Central memory CD4-positive, alpha-beta T cell (primary cell): Measurements from ENCODE around the gene CPTP.

Source experiments
- DNase-seq: peaks from one replicate; pipeline ENCODE4 v3.0.0; 2022

Gene CPTP

DNA sequence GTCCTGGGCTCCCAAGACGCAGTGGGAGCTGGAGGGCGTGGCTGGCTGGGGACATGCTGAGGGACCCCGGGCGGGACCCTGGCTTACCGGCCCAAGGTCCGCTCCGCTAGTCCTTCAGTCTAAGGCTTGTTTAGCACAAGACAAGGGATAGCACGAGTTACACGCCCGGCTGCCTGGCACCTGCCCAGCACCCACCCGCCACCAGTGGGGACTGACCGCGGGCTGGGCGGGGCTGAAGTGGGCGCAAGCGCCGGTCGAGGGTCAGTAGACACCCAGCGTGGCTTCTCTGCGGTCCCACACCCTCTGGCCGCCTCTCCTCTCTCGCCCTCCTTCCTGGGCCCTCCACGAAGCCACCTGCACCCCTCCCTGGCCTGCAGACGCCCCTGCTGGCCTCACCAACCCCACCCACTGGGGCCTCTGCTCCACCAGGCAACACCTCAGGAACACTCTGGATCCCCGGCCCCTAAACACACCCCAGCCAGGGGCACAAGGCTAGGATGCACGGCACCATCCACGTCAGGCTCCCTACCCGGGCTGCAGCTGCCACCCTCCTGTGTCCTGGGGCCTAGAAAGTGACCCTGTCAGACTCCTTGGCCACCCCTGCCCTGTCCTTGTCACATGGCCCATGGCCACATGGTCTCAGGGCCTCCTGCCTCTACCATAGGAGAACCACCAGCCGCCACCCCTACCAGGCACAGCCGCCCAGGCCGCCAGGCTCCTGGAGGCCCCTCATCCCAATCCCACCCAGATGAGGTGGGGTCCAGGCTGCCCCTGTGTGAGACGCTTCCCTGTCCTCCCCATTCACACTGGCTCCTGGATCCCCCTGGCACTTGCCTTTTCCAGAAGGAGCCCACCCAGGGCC is 12.6 kb downstream of the CPTP start:
- no peak for DNase-seq

DNA sequence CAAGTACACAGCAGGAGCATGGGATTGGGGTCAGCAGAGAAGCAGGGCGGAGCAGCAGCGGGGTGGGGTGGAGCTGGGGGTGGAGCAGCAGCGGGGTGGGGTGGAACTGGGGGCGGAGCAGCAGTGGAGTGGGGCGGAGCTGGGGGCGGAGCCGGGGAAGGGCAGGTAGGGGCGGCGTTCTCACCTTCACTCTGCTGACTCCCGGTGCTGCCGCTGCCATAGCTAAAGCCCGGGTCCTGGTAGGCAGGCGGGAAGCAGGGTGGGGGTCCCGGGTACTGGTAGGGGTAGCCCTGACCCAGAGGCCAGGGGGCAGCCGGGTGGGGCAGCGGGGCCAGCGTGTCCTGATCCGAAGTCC is 13.2 kb downstream of the CPTP start:
- no peak for DNase-seq

- DNase-seq: no peak
Measured at GRCh38 chr1:1338278-1338677, 13.7 kb downstream of the CPTP start.

- DNase-seq: no peak
Measured at GRCh38 chr1:1340185-1340584, 15.6 kb downstream of the CPTP start.

- DNase-seq: no peak
Measured at GRCh38 chr1:1340791-1341548, 16.4 kb downstream of the CPTP start.

DNA sequence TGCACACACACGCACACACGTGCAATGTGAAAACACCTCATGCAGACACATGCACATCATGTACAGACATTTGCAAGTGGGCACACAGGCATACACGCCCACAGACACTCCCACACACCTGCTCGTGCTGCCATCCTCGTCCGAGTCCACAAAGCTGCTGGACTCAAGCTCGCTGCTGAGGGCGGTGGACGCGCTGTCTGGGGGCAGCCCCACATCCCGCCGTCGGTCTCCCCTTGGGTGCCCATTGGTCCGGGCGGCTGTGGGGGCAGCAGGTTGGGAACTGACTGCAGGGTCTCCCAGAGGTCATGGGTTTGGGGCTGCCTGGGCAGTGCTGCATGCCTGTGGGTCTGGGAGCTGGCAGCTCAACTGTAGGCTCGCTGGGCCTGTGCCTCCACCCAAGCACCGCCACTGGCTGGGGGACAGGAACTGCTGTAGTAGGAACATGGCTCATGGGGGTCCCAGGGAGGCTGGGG is 17.0 kb downstream of the CPTP start:
- no peak for DNase-seq

DNA sequence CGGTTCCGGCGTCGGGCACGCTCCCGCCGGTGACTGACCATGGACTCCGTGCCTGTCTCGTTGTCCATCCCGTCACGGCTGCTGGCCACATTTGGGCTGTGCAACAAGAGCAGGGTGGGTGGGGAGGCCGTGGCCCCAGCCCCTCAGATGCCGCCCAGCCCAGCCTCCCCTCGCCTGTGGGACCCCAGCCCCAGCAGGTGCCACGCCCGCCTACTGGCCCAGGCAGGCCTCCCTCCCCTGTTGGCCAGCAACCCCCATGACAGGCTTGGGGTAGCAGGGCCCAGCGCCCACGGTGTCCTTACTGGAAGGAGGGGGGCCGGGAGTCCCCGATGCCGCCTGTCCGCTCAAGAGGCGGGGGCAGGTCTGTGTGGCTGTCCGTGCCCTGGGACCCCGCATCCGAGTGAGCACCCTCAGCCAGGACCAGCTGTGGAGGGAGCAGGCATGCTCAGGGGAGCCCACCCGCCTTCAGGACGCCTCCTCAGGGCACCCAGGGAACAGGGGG is 17.5 kb downstream of the CPTP start:
- no peak for DNase-seq

- DNase-seq: no peak
Measured at GRCh38 chr1:1342584-1343115, 18.0 kb downstream of the CPTP start.

DNA sequence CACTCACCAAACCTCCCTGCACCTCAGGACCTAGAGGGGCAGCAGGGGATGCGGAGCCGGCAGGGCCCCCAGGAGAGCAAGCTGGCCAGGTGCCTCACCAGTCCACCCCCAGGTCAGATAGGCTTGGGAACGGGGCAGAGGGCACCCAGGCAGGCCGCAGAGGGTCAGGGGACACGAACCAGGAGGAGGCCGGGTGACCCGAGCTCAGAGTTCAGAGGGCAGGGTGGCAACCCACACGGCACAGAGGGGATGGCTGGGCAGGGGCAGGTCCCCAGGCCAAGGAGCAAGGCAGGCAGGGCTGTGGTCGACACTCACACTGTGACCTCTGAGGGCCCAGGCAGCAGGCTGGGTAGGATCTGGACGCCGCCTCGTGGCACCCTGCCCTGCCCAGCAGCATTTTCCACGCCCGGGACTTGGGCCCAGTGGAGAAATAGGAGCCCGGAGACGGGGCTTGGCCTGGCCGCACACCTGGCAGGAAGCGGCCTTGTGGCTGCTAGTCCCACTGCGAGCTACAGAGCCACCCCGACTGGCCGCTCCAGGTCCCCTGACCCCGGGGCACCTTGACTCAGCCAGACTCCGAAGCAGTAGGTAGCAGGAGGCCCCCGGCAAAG is 19.3 kb downstream of the CPTP start:
- no peak for DNase-seq

DNA sequence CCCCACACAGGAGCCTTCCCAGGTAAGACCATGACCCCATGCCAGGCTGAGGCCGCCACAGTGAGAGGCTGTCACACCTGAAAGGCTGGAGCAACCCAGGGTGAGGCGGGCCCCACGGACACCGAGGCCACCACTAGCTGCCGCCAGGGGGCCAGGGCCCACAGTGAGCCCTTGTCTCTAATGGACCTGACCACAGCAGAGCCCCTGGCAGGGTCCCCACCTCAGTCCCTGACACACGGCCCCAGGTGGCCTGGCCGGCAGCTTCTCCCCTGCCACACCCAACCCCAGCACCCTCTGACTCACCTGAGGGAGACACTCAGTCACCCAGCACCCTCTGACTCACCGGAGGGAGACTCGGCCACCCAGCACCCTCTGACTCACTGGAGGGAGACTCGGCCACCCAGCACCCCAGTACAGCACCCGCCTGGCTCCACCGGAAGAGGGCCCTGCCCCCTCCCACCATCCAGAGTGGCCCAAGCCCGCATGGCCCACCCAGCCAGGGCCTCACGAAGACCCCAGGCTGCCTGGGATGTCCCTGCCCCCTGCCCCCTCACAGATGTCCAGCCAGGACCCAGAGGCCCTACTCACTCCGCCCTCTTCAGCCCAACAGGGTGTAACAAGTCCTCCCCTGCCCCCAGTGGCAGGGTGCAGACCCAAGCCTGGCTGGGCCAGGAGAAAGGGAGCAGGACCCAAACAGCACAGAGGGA is 20.2 kb downstream of the CPTP start:
- DNase-seq: no peak

GRCh38 chr1:1345384-1345783 is 20.8 kb downstream of the CPTP start:
- no peak for DNase-seq

DNA sequence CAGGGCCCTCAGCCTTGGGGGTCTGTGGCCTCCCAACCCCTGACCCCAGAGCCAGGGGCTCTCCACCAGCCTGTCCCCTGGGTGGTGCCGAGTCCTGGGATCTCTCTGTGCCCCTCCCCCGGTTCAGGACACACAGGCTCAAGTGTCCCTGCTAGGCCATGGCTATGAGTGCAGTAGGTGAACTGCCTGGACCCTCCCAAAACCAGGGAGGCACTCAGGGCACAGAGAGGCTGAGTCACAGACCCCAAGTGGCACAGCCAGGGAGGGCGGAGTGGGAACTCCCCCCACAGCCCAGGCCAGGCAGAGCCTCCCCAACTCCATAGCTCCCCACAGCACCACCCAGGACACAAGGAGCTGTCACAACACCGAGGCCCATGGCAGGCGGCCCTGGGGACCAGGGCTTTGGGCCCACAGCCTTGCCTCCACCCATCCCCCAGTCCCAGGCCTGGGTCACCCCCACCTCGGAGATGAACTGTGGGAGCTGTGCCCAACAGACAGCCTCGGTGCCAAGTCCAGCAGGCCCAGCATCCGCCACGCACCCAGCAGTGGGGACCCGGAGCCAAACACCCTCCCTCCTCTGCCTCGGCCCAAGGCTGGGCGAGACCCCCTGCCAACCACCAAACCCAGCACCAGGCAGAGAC is 21.4 kb downstream of the CPTP start:
- no peak for DNase-seq

- DNase-seq: no peak
Measured at GRCh38 chr1:1346501-1346890, 21.9 kb downstream of the CPTP start.

GRCh38 chr1:1347026-1347595 is 22.5 kb downstream of the CPTP start:
- no peak for DNase-seq

GRCh38 chr1:1347663-1348419 is 23.2 kb downstream of the CPTP start:
- DNase-seq: no peak

DNA sequence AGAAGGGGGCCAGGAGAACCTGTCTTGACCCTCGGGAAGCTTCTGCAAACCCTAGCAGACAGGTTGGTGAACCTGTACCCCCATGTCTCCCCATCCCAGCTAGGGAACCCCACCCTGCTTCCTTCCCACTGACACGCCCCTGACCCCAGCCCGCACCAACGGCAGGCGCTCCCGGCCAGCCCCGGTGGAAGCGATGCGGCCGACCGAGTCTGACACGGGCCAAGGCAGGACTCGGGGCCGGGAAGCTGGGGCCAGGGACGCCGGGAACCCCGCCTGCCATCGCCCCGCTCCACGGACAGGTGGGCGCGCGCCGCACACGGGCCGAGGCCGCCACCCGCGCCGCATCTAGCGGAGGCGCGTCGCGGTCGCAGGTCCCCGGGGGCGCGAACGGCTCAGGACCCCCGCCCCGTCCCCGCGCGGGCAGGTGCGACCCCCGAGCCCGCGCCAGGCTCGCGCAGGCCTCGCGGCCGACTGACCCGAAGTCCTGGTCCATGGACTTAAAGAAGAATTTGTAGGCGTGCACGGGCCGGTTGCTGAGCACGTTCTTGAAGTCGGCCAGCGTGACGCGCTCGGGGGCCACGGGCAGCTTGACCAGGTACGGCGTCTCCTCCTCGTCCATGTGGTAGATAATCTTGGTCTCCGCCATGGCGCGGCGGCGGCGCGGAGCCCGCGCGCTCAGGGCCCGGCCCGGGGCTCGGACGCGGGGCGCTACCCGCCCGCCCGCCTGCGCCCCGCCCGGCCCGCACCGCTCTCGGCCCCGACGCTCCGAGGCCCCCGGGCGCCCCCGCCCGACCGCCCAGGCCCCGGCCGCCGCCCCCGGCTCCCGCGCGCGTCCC is 24.0 kb downstream of the CPTP start:
- no peak for DNase-seq

GRCh38 chr1:1349256-1350012 is 24.8 kb downstream of the CPTP start, which contains the start of gene DVL1:
TSS of gene DVL1 (minus strand) at chr1:1349418. CDS start at chr1:1349065, 353 bp downstream.
- peak; percentile 62 for DNase-seq

DNA sequence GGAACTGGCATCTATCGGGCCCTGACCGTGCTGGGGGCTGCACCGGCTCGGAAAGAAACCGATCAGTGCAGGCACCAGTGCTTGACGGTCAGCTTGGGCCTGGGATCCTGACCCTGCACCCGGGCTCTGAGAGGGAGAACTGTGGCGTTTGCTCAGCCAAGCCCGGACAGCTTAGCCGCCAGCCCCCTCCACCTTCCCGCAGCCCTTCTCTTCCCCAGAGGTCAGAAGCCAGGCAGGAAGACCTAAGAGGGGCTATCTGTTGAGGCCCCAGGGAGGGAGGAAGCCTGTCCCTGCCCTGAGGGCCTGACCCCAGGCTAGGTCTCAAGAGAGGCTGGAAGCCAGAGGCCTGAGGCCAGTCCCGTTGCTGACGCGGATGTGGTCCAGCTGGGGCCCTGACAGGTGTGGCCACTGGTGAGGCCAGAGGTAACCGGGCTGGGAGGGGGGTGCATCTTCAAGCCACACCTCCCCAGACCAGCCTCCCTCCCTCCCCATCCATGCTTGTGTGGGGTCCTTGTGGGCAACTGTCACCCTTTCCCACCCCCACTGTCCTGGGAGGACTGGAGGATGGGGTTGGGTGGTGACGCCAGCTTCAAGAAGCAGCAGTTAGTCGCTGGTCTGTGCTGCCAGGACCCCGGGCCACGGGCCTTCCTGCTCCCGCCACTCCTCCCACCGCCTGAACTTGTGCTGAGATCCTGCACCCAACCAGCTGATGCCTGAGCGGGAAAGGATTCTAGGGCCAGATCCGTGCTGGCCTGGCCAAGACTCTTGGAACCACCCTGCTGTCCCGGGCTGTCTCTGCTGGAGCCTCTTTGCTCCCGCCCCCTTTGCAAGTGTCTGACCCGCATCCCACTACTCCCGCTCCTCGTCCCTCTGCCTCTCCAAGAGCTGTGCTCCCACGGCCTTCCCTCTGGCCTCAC is 27.2 kb downstream of the CPTP start:
- no peak for DNase-seq
